DOHH2 (cell line): Measurements from ENCODE around the gene OR12D2.
"Not testable (repeated sequence)": the region's sequence is repeated elsewhere in the genome, so short reads cannot be mapped to it uniquely, and the experiment has no call there.

Source experiments
- H3F3A ChIP-seq: fragments of 200-600 bp; sonication (generic), shearing (Covaris generic); 2 replicates; pipeline ENCODE4 v1.6.0; 2016; ENCODE audit warnings: antibody characterized with exemption, mild to moderate bottlenecking; ENCODE audit not compliant: control insufficient read depth, insufficient read depth
- H3K27ac ChIP-seq: fragments of 200-600 bp; sonication (generic); 2 replicates; pipeline ENCODE4 v1.5.1; 2014; ENCODE audit warnings: low read depth, mild to moderate bottlenecking, low read length, moderate library complexity
- H3K27me3 ChIP-seq: fragments of 200-600 bp; sonication (generic); 2 replicates; pipeline ENCODE4 v1.6.1; 2014; ENCODE audit warnings: mild to moderate bottlenecking, low read length, mixed read lengths; ENCODE audit not compliant: control insufficient read depth
- H3K36me3 ChIP-seq: fragments of 200-600 bp; sonication (generic); 2 replicates; pipeline ENCODE4 v1.6.1; 2014; ENCODE audit warnings: mild to moderate bottlenecking, low read length, moderate library complexity, mixed read lengths; ENCODE audit not compliant: control insufficient read depth
- H3K4me1 ChIP-seq: fragments of 200-600 bp; sonication (generic); 2 replicates; pipeline ENCODE4 v1.6.1; 2014; ENCODE audit warnings: mild to moderate bottlenecking, low read length, mixed read lengths; ENCODE audit not compliant: control insufficient read depth
- H3K4me2 ChIP-seq: fragments of 200-600 bp; sonication (generic); 2 replicates; pipeline ENCODE4 v1.6.0; 2014; ENCODE audit warnings: mild to moderate bottlenecking, low read length, moderate library complexity
- H3K4me3 ChIP-seq: fragments of 200-600 bp; sonication (generic); 2 replicates; pipeline ENCODE4 v1.5.1; 2014; ENCODE audit warnings: mild to moderate bottlenecking, low read length, mixed read lengths
- H3K79me2 ChIP-seq: fragments of 200-600 bp; sonication (generic); 2 replicates; pipeline ENCODE4 v1.6.1; 2014; ENCODE audit warnings: mild to moderate bottlenecking, low read length, mixed read lengths; ENCODE audit not compliant: control insufficient read depth
- H3K9me2 ChIP-seq: fragments of 200-600 bp; sonication (generic); replicated peaks from 2 replicates; pipeline ENCODE4 v1.6.1; 2014; ENCODE audit warnings: mild to moderate bottlenecking, low read length, mixed read lengths; ENCODE audit not compliant: control insufficient read depth
- H3K9me3 ChIP-seq: fragments of 200-600 bp; sonication (generic); 2 replicates; pipeline ENCODE4 v1.6.1; 2014; ENCODE audit warnings: antibody characterized with exemption, low read length, mixed read lengths; ENCODE audit not compliant: control insufficient read depth, insufficient read depth
- H4K20me1 ChIP-seq: fragments of 200-600 bp; sonication (generic); 2 replicates; pipeline ENCODE4 v1.6.0; 2014; ENCODE audit warnings: low read depth, mild to moderate bottlenecking, antibody characterized with exemption, low read length, moderate library complexity; ENCODE audit not compliant: control insufficient read depth, insufficient read depth
- CTCF ChIP-seq: fragments of 200-600 bp; sonication (generic); IDR thresholded peaks from one replicate; pipeline ENCODE4 v1.5.1; 2014; ENCODE audit warnings: antibody characterized with exemption, mild to moderate bottlenecking, low read depth, low read length; ENCODE audit not compliant: poor library complexity, severe bottlenecking
- EZH2phosphoT487 ChIP-seq: fragments of 200-600 bp; sonication (generic); IDR thresholded peaks from 2 replicates; pipeline ENCODE4 v1.6.1; 2017; ENCODE audit warnings: borderline replicate concordance, mild to moderate bottlenecking, antibody characterized with exemption, low read length, moderate library complexity, mixed read lengths

OR12D2 gene

DNA sequence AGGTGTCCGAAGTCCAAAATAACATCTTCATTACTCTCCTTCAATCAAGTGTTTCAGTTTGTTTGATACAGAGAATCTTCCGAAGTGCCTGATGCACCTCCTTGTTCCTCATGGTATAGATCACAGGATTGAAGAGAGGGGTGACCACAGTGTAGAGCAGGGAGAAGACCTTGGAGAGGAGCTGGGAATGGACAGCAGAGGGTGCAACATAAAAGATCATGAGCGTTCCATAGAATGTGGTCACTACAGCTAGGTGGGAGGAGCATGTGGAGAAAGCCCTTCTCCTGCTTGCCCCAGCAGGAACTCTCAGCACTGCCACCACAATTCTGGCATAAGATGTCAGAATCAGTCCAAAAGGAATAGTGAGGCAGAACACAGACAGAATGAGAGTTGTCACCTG is 31.2 kb downstream of the OR12D2 start:
- Histone ChIP-seq H3K36me3 (no peaks in the 10 kb centered on the region), H4K20me1 (no peaks in the 10 kb centered on the region), H3K27me3 (no peaks in the 10 kb centered on the region)

GRCh38 chr6:29436730-29437129 is 41.3 kb downstream of the OR12D2 start:
- not testable (repeated sequence) for H3K4me3 ChIP-seq, H3K9me3 ChIP-seq, H3K4me1 ChIP-seq, H3K79me2 ChIP-seq, H3K4me2 ChIP-seq, H3K36me3 ChIP-seq, H4K20me1 ChIP-seq, H3K9me2 ChIP-seq, H3K27me3 ChIP-seq, H3F3A ChIP-seq, H3K27ac ChIP-seq

More for the DNA sequence above, 31.2 kb downstream of the OR12D2 start:
- Histone ChIP-seq H3K4me3 (no peak overlapping the region), H3K9me2 (no peaks in the 10 kb centered on the region), H3K4me2 (no peak overlapping the region), H3K9me3 (no peaks in the 10 kb centered on the region), H3K79me2 (no peaks in the 10 kb centered on the region), H3K27ac (no peak overlapping the region), H3K4me1 (no peaks in the 10 kb centered on the region), H3F3A (no peaks in the 10 kb centered on the region)
- TF ChIP-seq CTCF (no peak), EZH2phosphoT487 (no peak)

DNA sequence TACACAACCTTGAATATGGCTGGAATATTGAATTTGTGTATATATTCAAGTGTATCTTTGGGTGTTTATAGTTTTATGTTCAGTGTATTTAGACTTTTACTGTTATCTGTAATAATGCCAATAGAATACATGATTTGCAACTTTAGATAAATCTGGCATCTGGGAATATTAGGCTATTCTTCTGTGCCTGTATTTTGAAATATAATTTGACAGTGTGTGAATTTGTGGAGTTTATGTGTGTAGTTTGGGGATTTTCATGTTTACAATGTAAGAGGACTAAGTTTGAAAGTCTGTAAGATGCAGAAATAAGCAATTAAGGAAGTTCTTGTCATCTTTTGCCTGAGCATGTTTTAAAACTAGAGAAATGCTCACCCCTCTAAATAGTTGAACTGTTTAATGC is 43.6 kb downstream of the OR12D2 start, which contains the start of gene OR10C1:
TSS of gene OR10C1 (plus strand) at position 301 of the 400 bp plus-strand sequence. CDS start 710 bp downstream, outside the sequence.
- no peak within 1 kb of the TSS for H3K27ac ChIP-seq
- no peaks in the 10 kb centered on the region for H3K79me2 ChIP-seq
- no peaks in the 10 kb centered on the region for H3K4me1 ChIP-seq
- H3K27me3 ChIP-seq = no peaks in the 10 kb centered on the region
- no peak for TF ChIP-seq CTCF
- no peaks in the 10 kb centered on the region for H3K9me3 ChIP-seq
- H3K9me2 ChIP-seq = no peaks in the 10 kb centered on the region
- no peak within 1 kb of the TSS for H3K4me3 ChIP-seq
- no peaks in the 10 kb centered on the region for H4K20me1 ChIP-seq
- no peak within 1 kb of the TSS for H3K4me2 ChIP-seq
- no peaks in the 10 kb centered on the region for H3F3A ChIP-seq
- H3K36me3 ChIP-seq = no peaks in the 10 kb centered on the region

- Histone ChIP-seq H3K79me2 (no peaks in the 10 kb centered on the region), H3K27me3 (no peaks in the 10 kb centered on the region), H3K4me1 (no peaks in the 10 kb centered on the region), H3K36me3 (no peaks in the 10 kb centered on the region), H3F3A (no peaks in the 10 kb centered on the region), H3K27ac (no peak overlapping the region), H3K4me3 (no peak overlapping the region), H4K20me1 (no peaks in the 10 kb centered on the region), H3K4me2 (no peak overlapping the region), H3K9me3 (no peaks in the 10 kb centered on the region; the same call in 1 of the 2 replicates), H3K9me2 (no peaks in the 10 kb centered on the region)
- TF ChIP-seq CTCF (no peak), EZH2phosphoT487 (no peak)
These were observed 47.3 kb downstream of the OR12D2 start for GRCh38 chr6:29442719-29443118.

GRCh38 chr6:29444031-29444430 is 48.6 kb downstream of the OR12D2 start:
- H3K4me1 ChIP-seq, H3K9me2 ChIP-seq, H3K4me2 ChIP-seq, H3K9me3 ChIP-seq, H3K79me2 ChIP-seq, H3K27ac ChIP-seq, H3K4me3 ChIP-seq, H3K36me3 ChIP-seq, H4K20me1 ChIP-seq, H3F3A ChIP-seq, H3K27me3 ChIP-seq: not testable (repeated sequence)
